IMR-90 (cell line): ENCODE data around the gene RAB3C. TPM values are rescaled to one million over a fixed set of nuclear protein-coding genes. Genes with fewer than 3 reads are reported as not detected.

Source experiments
- ATAC-seq: fragments of 200-7000 bp; cut with Tn5 transposase; 2 replicates; pipeline ENCODE4 v1.9.1; 2020; ENCODE audit warnings: low read depth, mild to moderate bottlenecking, moderate library complexity
- BruUV-seq: library from RNA; stranded (reverse); fragments of 400-500 nt; replicated peaks from 2 replicates; lab custom pipeline; 2021; lab: Mats Ljungman, UMichigan
- CTCF ChIA-PET: fragments of 300-600 bp; formaldehyde crosslinking; extraction: SDS; loops from one replicate; lab custom pipeline; 2021; ENCODE audit warnings: antibody characterized with exemption; lab: Yijun Ruan, JAX
- POLR2A ChIA-PET: fragments of 300-600 bp; sonication (Branson Sonifier 250); formaldehyde crosslinking; loops from one replicate; lab custom pipeline; 2022; ENCODE audit warnings: antibody characterized with exemption; ENCODE audit not compliant: unreplicated experiment; lab: Charles Lee
- DNase-seq: peaks from one replicate; pipeline ENCODE4 v3.0.0; 2013
- H2AFZ ChIP-seq: replicated peaks from 2 replicates; pipeline ENCODE3; 2013; ENCODE audit warnings: low read length, mild to moderate bottlenecking; ENCODE audit not compliant: poor library complexity
- H2AK5ac ChIP-seq: 2 replicates; pipeline ENCODE4 v1.6.1; 2013; ENCODE audit warnings: low read depth, low read length, inconsistent platforms
- H2AK9ac ChIP-seq: replicated peaks from 2 replicates; pipeline ENCODE3; 2013; ENCODE audit warnings: mild to moderate bottlenecking, low read depth, low read length, moderate library complexity; ENCODE audit not compliant: poor library complexity
- H2BK120ac ChIP-seq: 2 replicates; pipeline ENCODE4 v1.6.1; 2013; ENCODE audit warnings: low read depth, low read length, inconsistent platforms
- H2BK15ac ChIP-seq: 3 replicates; pipeline ENCODE4 v1.6.1; 2013; ENCODE audit warnings: low read depth, low read length, inconsistent platforms
- H2BK20ac ChIP-seq: 2 replicates; pipeline ENCODE4 v1.6.1; 2013; ENCODE audit warnings: low read depth, mild to moderate bottlenecking, inconsistent platforms, low read length, moderate library complexity
- H2BK5ac ChIP-seq: 2 replicates; pipeline ENCODE4 v1.6.1; 2013; ENCODE audit warnings: mild to moderate bottlenecking, low read depth, low read length, inconsistent platforms; ENCODE audit not compliant: poor library complexity, severe bottlenecking
- H3K14ac ChIP-seq: replicated peaks from 2 replicates; pipeline ENCODE4 v1.6.1; 2013; ENCODE audit warnings: low read depth, low read length, inconsistent platforms
- H3K18ac ChIP-seq: 2 replicates; pipeline ENCODE4 v1.6.1; 2013; ENCODE audit warnings: low read depth, low read length, control low read depth
- H3K23ac ChIP-seq: 2 replicates; pipeline ENCODE4 v1.6.1; 2013; ENCODE audit warnings: low read depth, low read length, inconsistent platforms
- H3K27ac ChIP-seq: 2 replicates; pipeline ENCODE4 v1.5.1; 2013; ENCODE audit warnings: mild to moderate bottlenecking, control low read depth, low read length; ENCODE audit not compliant: insufficient read depth
- H3K27me3 ChIP-seq: 2 replicates; pipeline ENCODE4 v1.6.1; 2013; ENCODE audit warnings: low read length; ENCODE audit not compliant: control insufficient read depth, insufficient read depth
- H3K36me3 ChIP-seq: 2 replicates; pipeline ENCODE4 v1.6.1; 2013; ENCODE audit warnings: low read length, mixed read lengths; ENCODE audit not compliant: control insufficient read depth, insufficient read depth
- H3K4ac ChIP-seq: 2 replicates; pipeline ENCODE4 v1.6.1; 2013; ENCODE audit warnings: low read depth, low read length, inconsistent platforms
- H3K4me1 ChIP-seq: 2 replicates; pipeline ENCODE4 v1.6.1; 2013; ENCODE audit warnings: low read length, mixed read lengths; ENCODE audit not compliant: control insufficient read depth, insufficient read depth
- H3K4me2 ChIP-seq: 2 replicates; pipeline ENCODE4 v1.6.1; 2013; ENCODE audit warnings: low read depth, mild to moderate bottlenecking, control low read depth, low read length, moderate library complexity
- H3K4me3 ChIP-seq: 2 replicates; pipeline ENCODE4 v1.5.1; 2013; ENCODE audit warnings: low read depth, mild to moderate bottlenecking, control low read depth, low read length, moderate library complexity; ENCODE audit not compliant: insufficient read depth
- H3K56ac ChIP-seq: 2 replicates; pipeline ENCODE4 v1.6.1; 2013; ENCODE audit warnings: low read length, inconsistent platforms; ENCODE audit not compliant: insufficient read depth; ENCODE audit errors: extremely low read depth
- H3K79me1 ChIP-seq, 2 experiments: 2 replicates each; pipeline ENCODE4 v1.6.1; 2013; ENCODE audit warnings: low read length in 2 of 2, inconsistent platforms in 1 of 2, low read depth in 1 of 2
- H3K9ac ChIP-seq: 2 replicates; pipeline ENCODE4 v1.6.1; 2013; ENCODE audit warnings: low read depth, low read length, control low read depth
- H3K9me1 ChIP-seq: 2 replicates; pipeline ENCODE4 v1.6.1; 2013; ENCODE audit warnings: low read length, inconsistent platforms; ENCODE audit not compliant: insufficient read depth
- H3K9me3 ChIP-seq: 2 replicates; pipeline ENCODE4 v1.6.1; 2013; ENCODE audit warnings: low read length; ENCODE audit not compliant: control insufficient read depth, insufficient read depth
- H4K20me1 ChIP-seq: 2 replicates; pipeline ENCODE4 v1.6.1; 2013; ENCODE audit warnings: low read length, inconsistent platforms; ENCODE audit not compliant: insufficient read depth
- H4K5ac ChIP-seq: 2 replicates; pipeline ENCODE4 v1.6.1; 2013; ENCODE audit warnings: mild to moderate bottlenecking, low read depth, low read length, control low read depth
- H4K8ac ChIP-seq, 2 experiments: 2 replicates each; pipeline ENCODE4 v1.6.1; 2013; ENCODE audit warnings: low read depth in 2 of 2, low read length in 2 of 2, control low read depth in 1 of 2, inconsistent platforms in 1 of 2
- H4K91ac ChIP-seq: 2 replicates; pipeline ENCODE4 v1.6.1; 2013; ENCODE audit warnings: low read depth, low read length, inconsistent platforms; ENCODE audit not compliant: insufficient read depth
- BHLHE40 ChIP-seq: fragments of 150-350 bp; IDR thresholded peaks from 2 replicates; pipeline ENCODE4 v1.6.1; 2016; ENCODE audit warnings: mild to moderate bottlenecking, low read depth, low read length
- CEBPB ChIP-seq: IDR thresholded peaks from 2 replicates; pipeline ENCODE4 v1.6.1; 2012; ENCODE audit warnings: low read depth, low read length, improper control_type of control experiment
- CHD1 ChIP-seq: IDR thresholded peaks from 2 replicates; pipeline ENCODE4 v1.6.1; 2012; ENCODE audit warnings: low read depth, low read length, improper control_type of control experiment
- CTCF ChIP-seq: conservative IDR thresholded peaks from 2 replicates; pipeline ENCODE4 v1.5.1; 2012; ENCODE audit warnings: mild to moderate bottlenecking, low read depth, low read length, improper control_type of control experiment
- ELK1 ChIP-seq: fragments of 150-350 bp; IDR thresholded peaks from 2 replicates; pipeline ENCODE4 v1.6.1; 2016; ENCODE audit warnings: low read depth, mild to moderate bottlenecking, low read length, moderate library complexity, borderline replicate concordance
- FOS ChIP-seq: fragments of 150-350 bp; IDR thresholded peaks from 2 replicates; pipeline ENCODE4 v1.6.1; 2016; ENCODE audit warnings: low read depth, low read length
- MAFK ChIP-seq: IDR thresholded peaks from 2 replicates; pipeline ENCODE4 v1.6.1; 2012; ENCODE audit warnings: low read depth, low read length, improper control_type of control experiment
- MAZ ChIP-seq: IDR thresholded peaks from 2 replicates; pipeline ENCODE4 v1.6.1; 2012; ENCODE audit warnings: low read depth, mild to moderate bottlenecking, low read length, improper control_type of control experiment, moderate library complexity, borderline replicate concordance
- MXI1 ChIP-seq: IDR thresholded peaks from 2 replicates; pipeline ENCODE4 v1.6.1; 2012; ENCODE audit warnings: low read depth, mild to moderate bottlenecking, low read length, moderate library complexity, borderline replicate concordance
- NFE2L2 ChIP-seq: fragments of 150-350 bp; IDR thresholded peaks from 2 replicates; pipeline ENCODE4 v1.6.1; 2016; ENCODE audit warnings: low read depth, mild to moderate bottlenecking, low read length
- POLR2A ChIP-seq: IDR thresholded peaks from 2 replicates; pipeline ENCODE4 v1.6.1; 2012; ENCODE audit warnings: mild to moderate bottlenecking, low read depth, low read length
- RAD21 ChIP-seq: IDR thresholded peaks from 2 replicates; pipeline ENCODE4 v1.6.1; 2012; ENCODE audit warnings: low read length, improper control_type of control experiment
- RCOR1 ChIP-seq: IDR thresholded peaks from 2 replicates; pipeline ENCODE4 v1.6.1; 2012; ENCODE audit warnings: mild to moderate bottlenecking, low read length, improper control_type of control experiment; ENCODE audit not compliant: insufficient replicate concordance
- RFX5 ChIP-seq: IDR thresholded peaks from 2 replicates; pipeline ENCODE4 v1.8.0; 2012; ENCODE audit warnings: low read depth, mild to moderate bottlenecking, low read length, moderate library complexity
- SMC3 ChIP-seq: fragments of 150-350 bp; IDR thresholded peaks from 2 replicates; pipeline ENCODE4 v1.6.1; 2016; ENCODE audit warnings: low read depth, mild to moderate bottlenecking, antibody characterized with exemption, low read length, moderate library complexity
- USF2 ChIP-seq: fragments of 150-350 bp; IDR thresholded peaks from 2 replicates; pipeline ENCODE4 v1.6.1; 2017; ENCODE audit warnings: mild to moderate bottlenecking, antibody characterized with exemption, low read length, low read depth
- WGBS, 2 experiments: methylation state at CpG; one replicate each; pipeline versions ENCODE4 v1.1.5 to v1.1.7; 2013; ENCODE audit warnings: missing lambda C conversion rate in 2 of 2; ENCODE audit not compliant: insufficient read length in 1 of 2; ENCODE audit errors: extremely low coverage in 2 of 2; 5-methylcytosine and 5-hydroxymethylcytosine counted together
- dilution Hi-C: fragments of 300-500 bp; cut with HindIII; formaldehyde crosslinking; loops from one replicate; pipeline ENCODE4 v1.14.3; 2018; ENCODE audit warnings: low sequenced_read_pairs; ENCODE audit not compliant: unreplicated experiment
- in situ Hi-C: fragments of 300-500 bp; cut with MboI; formaldehyde crosslinking; loops from 3 replicates; pipeline ENCODE4 v1.14.3; 2019; ENCODE audit warnings: low sequenced_read_pairs, inconsistent platforms, mixed read lengths
- intact Hi-C: fragments of 100-400 bp; cut with micrococcal nuclease; formaldehyde crosslinking; loops from 2 replicates; pipeline ENCODE4 v1.10.0; 2022
- polyA plus RNA-seq, 3 experiments: library from polyadenylated mRNA; depleted of rRNA; stranded (reverse); fragments of >200 nt; gene quantifications; 2 replicates each; pipeline ENCODE4 v1.2.3, GENCODE V29; 2012; ENCODE audit warnings: low replicate concordance in 1 of 3
- total RNA-seq: library from RNA; depleted of rRNA; stranded (reverse); fragments of >200 nt; gene quantifications from 2 replicates; pipeline ENCODE4 v1.2.3, GENCODE V29; 2012

RAB3C gene
- total and polyA plus RNA-seq, 2 of the 4 experiments (the other 2 are of a cell fraction): not detected

GRCh38 chr5:58778888-58779287 lies 196.0 kb downstream of the RAB3C start:
- H3K4me1 ChIP-seq: no peaks in the 10 kb centered on the region
- WGBS, 2 experiments: 40% methylated on average over 1 of the region's 3 CpGs; no CpG with 5 or more reads in 1 of the 2 experiments
- H4K8ac ChIP-seq: no peak overlapping the region
- ChIA-PET CTCF (no interaction called here), POLR2A (no interaction called here)
- H4K5ac ChIP-seq: no peak overlapping the region
- no peaks in the 10 kb centered on the region for H3K27me3 ChIP-seq
- no peak overlapping the region for H3K18ac ChIP-seq
- H3K9ac ChIP-seq: no peak overlapping the region
- no peak for DNase-seq
- no peak overlapping the region for H2AFZ ChIP-seq
- no peak overlapping the region for H3K4me2 ChIP-seq
- intact Hi-C loops: no loop called here
- H2AK9ac ChIP-seq: no peak overlapping the region
- no TSS peak for BruUV-seq
- H3K23ac ChIP-seq: no peak overlapping the region
- ATAC-seq: no peak
- H2BK15ac ChIP-seq: no peak overlapping the region
- H2AK5ac ChIP-seq: no peak overlapping the region
- TF ChIP-seq RAD21 (no peak), NFE2L2 (no peak), POLR2A (no peak), MAZ (no peak), BHLHE40 (no peak), RCOR1 (no peak), MXI1 (no peak), CEBPB (no peak), CTCF (no peak), RFX5 (no peak), USF2 (no peak), SMC3 (no peak), ELK1 (no peak), FOS (no peak), CHD1 (no peak), MAFK (no peak)
- no peaks in the 10 kb centered on the region for H3K36me3 ChIP-seq
- H2BK20ac ChIP-seq: no peak overlapping the region
- H3K4ac ChIP-seq: no peak overlapping the region
- H3K14ac ChIP-seq: no peak overlapping the region
- no peak overlapping the region for H4K91ac ChIP-seq
- no peaks in the 10 kb centered on the region for H3K79me1 ChIP-seq
- dilution Hi-C loops: no loop called here
- in situ Hi-C loops: no loop called here
- no peak overlapping the region for H2BK5ac ChIP-seq
- no peaks in the 10 kb centered on the region for H3K9me3 ChIP-seq
- H3K56ac ChIP-seq: no peak overlapping the region
- H3K27ac ChIP-seq: no peak overlapping the region
- no peaks in the 10 kb centered on the region for H4K20me1 ChIP-seq
- no peaks in the 10 kb centered on the region for H3K9me1 ChIP-seq
- H3K4me3 ChIP-seq: no peak overlapping the region
- H2BK120ac ChIP-seq: no peak overlapping the region
